Kidney tubule cell (primary cell): ENCODE data around the gene TNIP1.
A peak's percentile ranks its signal among the peaks of the same experiment; 100 is the strongest.

Experiments used
- DNase-seq: peaks from one replicate; pipeline ENCODE4 v3.0.0-alpha.2; 2018; ENCODE audit warnings: low spot score

TNIP1 gene

GRCh38 chr5:151064916-151065499 lies 15.8 kb downstream of the TNIP1 start:
- DNase-seq = no peak

DNA sequence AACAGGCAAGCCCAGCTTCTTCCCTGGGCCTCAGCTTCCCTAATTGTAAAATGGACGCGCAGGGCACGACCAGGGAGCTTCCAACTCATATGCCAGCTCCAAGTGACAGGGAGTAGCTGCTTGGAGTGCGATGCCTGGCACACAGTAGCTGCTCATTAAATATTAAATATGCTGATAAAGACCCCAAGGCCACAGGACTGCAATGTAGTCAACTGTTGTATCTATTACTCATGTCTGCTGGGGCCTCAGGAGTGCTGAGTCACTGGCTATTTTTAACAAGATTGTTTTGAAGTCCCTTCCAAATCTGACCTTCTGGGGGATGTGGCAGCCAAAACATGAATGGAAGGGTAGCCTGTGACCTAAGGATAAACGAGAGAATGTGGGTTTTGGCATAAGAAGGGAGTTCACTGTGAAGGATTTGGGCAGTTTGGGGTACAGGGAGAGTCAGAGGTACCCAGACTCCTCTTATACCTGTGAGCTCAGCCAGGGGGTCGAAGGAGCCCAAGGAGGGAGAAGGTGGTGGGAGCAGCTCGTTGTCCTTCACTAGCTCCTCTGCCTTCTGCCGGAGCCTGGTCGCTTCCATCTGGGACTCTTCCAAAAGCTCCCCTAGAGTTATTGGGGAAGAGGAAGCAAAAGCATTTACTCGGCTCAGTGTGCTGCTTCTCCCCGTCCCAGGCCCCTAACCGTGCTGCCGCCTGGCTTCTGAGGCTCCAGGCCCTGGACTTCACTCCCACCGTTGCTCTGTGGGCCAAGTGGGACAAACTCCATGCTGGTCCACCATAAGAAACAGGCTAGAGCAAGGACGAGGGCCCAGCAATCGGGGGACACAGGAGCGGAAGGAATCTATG lies 17.5 kb downstream of the TNIP1 start:
- DNase-seq = peak; percentile 88

DNA sequence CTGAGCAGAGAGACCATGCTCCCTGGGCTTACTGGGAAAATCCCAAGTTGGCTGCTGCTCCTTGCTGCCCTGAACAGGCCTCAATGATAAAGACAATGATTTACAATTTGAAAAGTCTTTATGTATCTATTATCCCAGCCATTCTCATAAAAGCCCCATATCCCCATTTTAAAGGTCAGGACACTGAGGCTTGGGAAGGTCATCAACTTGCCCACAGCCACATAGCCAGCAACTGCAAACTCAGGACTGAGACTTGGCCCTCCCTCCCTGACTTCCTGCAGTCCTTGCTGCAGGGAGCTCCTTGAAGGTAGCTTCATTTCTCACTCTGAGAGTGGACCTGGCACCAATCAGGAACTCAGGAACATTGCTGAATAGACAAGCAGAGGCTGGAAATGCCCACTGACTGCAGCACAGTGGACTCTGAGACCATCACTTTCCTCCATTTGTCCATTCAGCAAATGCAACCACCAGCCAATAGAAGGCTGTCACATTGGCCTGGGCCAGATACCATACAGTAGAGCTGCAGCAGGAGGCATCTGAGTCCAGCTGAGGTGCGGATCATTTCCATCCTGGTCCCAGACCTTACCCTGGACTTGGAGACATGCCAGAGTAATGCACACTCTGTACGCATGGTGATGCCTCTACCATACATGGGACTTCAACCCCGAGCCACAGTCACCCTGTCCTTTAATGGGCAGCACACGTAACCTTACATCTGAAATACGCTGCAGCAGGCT lies 18.3 kb downstream of the TNIP1 start:
- no peak for DNase-seq

- no peak for DNase-seq
Measured at GRCh38 chr5:151060742-151061141, 20.1 kb downstream of the TNIP1 start.

GRCh38 chr5:151058891-151059489 lies 21.8 kb downstream of the TNIP1 start:
- peak; percentile 47 for DNase-seq

DNA sequence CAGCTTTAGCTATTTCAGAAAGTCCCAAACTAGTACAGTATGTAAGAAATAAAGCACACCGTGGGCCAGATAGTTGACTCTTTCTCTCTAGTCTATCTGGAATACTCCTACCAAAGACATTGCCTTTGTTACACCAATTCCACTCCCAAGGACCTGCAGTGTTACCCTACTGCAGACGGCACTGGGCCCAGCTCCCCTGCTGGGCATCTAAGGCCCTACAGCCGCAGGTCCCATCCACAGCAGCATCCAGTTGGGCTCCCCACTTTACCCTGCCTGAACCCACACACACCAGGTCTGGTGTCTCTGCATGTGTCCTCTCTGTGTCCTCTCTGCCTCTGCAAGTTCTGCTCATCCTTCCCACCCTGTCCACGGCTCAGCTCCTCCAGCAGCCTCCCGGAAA lies 22.5 kb downstream of the TNIP1 start:
- no peak for DNase-seq

DNA sequence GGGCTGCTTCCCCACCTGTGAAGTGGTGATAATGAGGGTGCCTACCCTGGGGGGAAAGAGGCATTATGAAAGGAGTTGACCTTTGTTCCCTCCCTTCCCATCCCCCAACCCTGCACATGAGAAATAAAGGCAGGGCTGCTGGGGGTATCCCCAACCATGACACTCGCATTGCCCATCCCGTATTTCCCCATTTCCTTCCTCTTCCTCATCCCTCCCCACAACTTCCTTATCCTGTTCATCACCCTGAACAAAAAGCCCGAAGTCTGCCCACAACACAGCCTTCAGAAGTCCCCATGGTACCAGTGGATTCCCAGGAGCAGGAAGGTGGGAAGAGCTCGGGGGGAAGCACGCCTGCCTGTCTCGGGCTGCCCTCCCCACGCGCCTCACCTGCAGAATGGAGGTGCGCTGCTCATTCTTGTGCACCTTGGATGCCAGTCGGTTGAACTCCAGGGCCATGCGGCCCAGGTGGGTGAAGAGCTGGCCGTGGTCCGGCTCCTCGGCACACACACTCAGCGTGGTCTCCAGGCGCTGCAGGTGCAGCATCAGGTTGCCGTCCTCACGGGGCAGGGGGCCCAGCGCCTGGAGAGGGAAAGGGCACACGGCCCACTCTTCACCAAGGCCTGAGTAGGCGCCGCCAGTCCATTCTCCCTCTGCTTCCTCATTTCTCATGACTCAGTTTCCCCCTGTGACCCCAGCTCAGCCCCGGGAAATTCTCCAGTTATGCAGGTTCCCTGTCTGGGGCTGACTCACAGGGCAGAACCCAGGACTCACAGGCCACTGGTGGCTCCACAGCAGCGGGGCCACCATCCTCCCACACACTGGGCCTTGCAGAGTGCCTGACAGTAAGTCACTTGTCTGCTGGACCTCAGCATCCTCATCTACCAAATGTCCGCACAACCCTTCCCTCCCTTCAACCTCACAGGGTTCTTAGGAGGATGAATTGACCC lies 24.2 kb downstream of the TNIP1 start:
- no peak for DNase-seq

DNA sequence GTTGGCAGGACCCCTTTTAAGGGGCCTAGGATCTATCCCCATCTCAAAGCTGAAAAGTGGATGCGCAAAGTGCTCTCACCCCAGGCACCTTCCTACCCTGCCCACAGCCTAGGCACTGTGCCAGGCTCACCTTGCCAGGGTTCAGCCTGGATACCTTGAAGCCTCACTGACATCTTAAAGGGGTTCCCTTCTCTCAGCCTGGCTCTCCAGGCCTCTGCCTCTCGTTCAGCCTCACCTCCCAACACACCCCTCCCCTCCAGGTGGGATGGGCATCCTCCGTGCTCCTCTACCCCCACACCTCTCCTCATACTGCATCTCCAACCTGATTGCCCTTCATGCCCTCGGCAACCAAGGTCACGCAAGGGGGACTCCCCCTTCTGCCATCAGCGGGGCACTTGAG lies 25.5 kb downstream of the TNIP1 start:
- no peak for DNase-seq

DNA sequence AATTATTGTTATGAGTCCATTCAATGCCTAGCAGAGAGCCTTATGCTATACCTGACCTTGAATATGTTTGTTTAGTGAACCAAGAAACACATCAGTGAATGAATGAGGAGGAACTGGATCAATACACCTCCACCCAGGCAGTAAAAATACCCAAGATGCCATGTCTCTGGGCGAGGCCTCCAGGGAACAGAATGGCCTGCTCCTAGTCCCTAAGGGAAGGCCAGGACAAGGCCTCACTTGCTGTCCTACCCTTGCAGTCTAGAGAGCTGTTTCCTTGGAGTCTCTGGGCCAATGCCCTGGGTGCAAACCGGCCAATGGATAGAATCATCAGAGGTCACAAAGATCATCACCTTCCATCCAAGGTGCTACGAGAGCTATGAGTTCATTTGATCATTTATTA lies 26.1 kb downstream of the TNIP1 start:
- no peak for DNase-seq

GRCh38 chr5:151053796-151054462 lies 26.9 kb downstream of the TNIP1 start:
- DNase-seq = no peak

DNA sequence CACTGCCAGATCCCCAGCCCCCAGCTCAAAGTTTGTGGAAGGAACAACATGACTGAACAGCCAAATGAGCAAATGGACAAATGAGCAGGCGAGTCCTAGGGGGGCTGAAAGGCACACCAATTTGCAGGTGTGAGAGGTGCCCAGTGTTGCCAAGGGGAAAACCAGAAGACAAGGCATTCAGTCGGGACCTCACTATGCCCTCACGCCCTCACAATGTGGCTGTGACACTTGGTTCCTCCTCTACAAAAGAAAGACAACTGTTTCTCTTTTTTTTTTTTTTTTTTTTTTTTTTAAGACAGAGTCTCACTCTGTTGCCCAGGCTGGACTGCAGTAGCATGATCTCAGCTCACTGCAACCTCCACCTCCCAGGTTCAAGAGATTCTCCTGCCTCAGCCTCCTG lies 28.0 kb downstream of the TNIP1 start:
- DNase-seq = no peak

GRCh38 chr5:151051931-151052608 lies 28.8 kb downstream of the TNIP1 start:
- DNase-seq = no peak

GRCh38 chr5:151051066-151051930 lies 29.5 kb downstream of the TNIP1 start:
- peak; percentile 78 for DNase-seq

DNA sequence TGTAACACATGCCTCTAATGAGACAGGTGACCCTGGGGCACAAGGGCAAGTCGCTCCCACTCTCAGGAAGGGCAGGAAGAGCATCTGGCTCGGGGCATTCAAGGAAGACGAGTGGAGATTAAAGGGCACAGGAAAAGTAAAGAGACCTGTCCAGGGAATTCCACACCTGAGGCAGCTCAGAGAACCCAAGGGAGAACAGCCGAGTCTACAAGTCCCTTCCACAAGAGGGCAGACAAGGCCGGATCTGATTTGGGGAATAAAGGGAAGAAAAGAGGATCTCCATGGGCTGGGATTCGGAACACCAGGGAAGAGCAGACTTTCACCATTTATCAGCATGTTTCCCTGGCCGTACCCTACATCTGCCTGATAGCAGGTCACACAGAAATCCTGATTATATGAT lies 32.3 kb downstream of the TNIP1 start:
- DNase-seq = no peak

DNA sequence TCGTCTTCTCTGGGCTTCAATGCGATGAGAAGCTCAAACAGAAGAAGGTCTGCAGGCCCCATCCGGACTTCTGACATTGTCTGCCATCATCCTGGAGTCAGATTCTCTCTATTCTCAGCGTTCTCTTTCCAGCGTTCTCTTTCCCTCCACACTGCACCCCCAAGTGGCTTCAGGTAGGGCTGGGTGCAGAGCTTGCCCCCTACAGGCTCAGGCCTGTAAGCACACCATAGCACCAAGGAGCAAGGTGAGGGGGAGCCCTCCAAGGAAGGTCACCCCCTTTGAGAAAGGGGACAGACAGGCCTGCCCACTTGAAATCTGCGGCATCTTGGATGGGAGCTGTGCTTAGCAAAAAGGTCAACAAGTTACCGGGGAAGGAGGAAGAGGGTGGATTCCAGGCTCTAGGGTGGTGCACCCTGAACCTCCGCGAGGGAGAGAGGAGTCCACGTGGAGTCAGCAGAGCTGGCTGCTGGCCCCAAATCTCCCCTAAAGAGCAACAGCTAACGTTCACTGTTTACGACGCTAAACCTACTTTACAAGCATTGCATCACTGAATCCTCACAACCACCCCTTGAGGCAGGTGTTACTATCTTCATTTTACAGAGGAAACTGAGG lies 32.9 kb downstream of the TNIP1 start:
- DNase-seq = no peak

GRCh38 chr5:151042453-151043093 lies 38.3 kb downstream of the TNIP1 start:
- DNase-seq = peak; percentile 85

GRCh38 chr5:151041577-151042268 lies 39.1 kb downstream of the TNIP1 start:
- DNase-seq = peak; percentile 64
